Neural crest cell (in vitro differentiated cells): ENCODE measurements around the gene SLN. TPM values are rescaled to one million over a fixed set of nuclear protein-coding genes. Genes with fewer than 3 reads are reported as not detected.

Experiments
- DNase-seq: peaks from one replicate; pipeline ENCODE4 v3.0.0; 2021; ENCODE audit warnings: low read depth, mixed read lengths, low spot score
- H3K27ac Mint-ChIP-seq: one replicate; pipeline ENCODE4 v1.8.0; 2021; ENCODE audit warnings: mild to moderate bottlenecking, mixed read lengths; ENCODE audit not compliant: unreplicated experiment
- H3K27me3 Mint-ChIP-seq: 2 replicates; pipeline ENCODE4 v1.8.0; 2021; ENCODE audit warnings: low read depth, mild to moderate bottlenecking, mixed read lengths
- H3K36me3 Mint-ChIP-seq: 2 replicates; pipeline ENCODE4 v1.8.0; 2021; ENCODE audit warnings: low read depth, mild to moderate bottlenecking, mixed read lengths
- H3K4me1 Mint-ChIP-seq: 2 replicates; pipeline ENCODE4 v1.8.0; 2021; ENCODE audit warnings: mixed read lengths
- H3K4me3 Mint-ChIP-seq: one replicate; pipeline ENCODE4 v1.8.0; 2021; ENCODE audit warnings: mild to moderate bottlenecking, mixed read lengths
- H3K9me3 Mint-ChIP-seq: 2 replicates; pipeline ENCODE4 v1.8.0; 2021; ENCODE audit warnings: mixed read lengths
- CTCF ChIP-seq: fragments of 200-600 bp; sonication (generic); conservative IDR thresholded peaks from 2 replicates; pipeline ENCODE4 v1.5.0; 2021; ENCODE audit warnings: antibody characterized with exemption, mild to moderate bottlenecking
- total RNA-seq: library from RNA; stranded (reverse); gene quantifications from 2 replicates; pipeline ENCODE4 v1.2.1, GENCODE V29; 2021

SLN gene
- total RNA-seq, 1 donor from 2014 or later, result not detected

DNA sequence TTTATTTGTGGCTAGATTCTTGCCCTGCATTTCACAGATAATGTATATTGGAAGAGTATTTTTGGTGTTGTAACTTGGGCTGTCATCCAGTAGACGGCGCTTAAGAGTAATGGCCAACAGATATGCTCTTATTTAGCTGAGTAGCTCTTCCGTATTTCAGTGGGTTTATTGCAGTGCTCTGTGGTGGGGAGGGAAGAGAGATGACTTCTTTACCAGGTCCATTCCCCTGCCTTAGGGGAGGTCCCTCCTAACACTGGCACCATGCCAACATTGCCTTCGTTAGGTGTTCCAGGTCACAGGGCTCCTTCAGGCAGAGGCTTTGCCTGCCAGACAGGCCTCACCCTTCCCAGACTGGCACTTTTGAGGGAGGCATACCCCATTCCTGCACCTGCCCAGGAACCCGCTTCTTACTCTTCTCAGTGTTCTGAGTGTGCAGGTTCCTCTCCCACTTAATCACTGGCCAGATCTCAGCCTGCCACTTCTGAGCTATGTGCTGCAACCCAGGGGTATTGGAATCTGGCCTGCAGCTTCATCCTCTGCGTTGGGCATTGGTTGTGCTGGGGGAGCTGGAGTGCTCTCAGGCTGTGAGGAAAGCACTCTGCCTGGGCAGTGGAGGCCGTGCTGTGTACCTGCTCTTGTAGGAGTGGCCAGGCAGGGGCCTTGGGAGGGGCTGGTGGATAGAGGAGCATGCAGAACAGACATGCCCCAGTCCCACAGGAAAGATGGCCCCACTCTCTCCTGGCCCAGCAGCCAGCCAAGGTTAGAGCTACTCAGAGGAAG is 29.4 kb upstream of the SLN start:
- TF ChIP-seq CTCF, result peak; percentile 67
- Mint-ChIP-seq H3K4me3 (no peak overlapping the region), H3K36me3 (no peaks in the 10 kb centered on the region), H3K9me3 (peaks cover 8% of the 10 kb centered on the region), H3K27ac (no peak overlapping the region), H3K27me3 (no peaks in the 10 kb centered on the region), H3K4me1 (peaks cover 3% of the 10 kb centered on the region)
- DNase-seq, result no peak

DNA sequence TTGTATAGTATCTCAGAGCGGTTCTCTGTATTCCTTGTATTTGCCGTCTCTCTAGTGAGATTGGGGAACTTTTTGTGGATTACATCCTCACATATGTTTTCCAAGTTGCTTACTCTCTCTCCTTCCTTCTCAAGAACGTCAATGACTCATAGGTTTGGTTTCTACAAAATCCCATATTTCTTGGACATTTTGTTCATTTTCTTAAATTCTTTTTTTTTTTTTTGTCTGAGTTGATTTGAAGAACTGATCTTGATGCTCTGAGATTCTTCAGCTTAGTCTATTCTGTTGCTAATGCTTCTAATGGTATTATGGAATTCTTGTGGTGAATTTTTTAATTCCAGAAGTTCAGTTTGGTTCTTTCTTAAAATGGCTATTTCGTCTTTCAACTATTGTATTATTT is 28.4 kb upstream of the SLN start:
- H3K9me3 Mint-ChIP-seq, result peaks cover 8% of the 10 kb centered on the region
- H3K36me3 Mint-ChIP-seq, result no peaks in the 10 kb centered on the region
- no peak for TF ChIP-seq CTCF
- H3K4me3 Mint-ChIP-seq, result no peak overlapping the region
- no peaks in the 10 kb centered on the region for H3K27me3 Mint-ChIP-seq
- no peak overlapping the region for H3K27ac Mint-ChIP-seq
- peaks cover 3% of the 10 kb centered on the region for H3K4me1 Mint-ChIP-seq
- no peak for DNase-seq

DNA sequence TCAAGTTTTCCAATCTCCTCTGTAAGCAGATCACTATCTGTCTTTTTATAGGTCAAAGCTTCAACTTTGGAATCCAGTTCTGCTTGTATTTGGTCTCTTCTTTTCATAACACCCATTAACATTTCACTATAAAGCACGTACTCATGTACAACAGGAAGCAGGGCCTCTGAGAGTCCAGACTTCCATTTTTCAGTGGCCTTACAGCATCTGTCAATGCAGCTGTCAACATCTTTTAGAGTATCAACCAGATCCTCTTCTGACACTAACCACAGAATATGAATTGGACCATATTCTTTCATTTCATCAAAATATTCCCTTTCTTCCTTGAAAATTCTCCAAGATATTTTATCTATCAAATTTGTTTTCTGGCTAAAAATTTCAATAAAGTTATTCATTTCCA is 24.7 kb upstream of the SLN start:
- Mint-ChIP-seq H3K9me3 (peaks cover 8% of the 10 kb centered on the region), H3K27ac (no peak overlapping the region), H3K36me3 (no peaks in the 10 kb centered on the region), H3K27me3 (no peaks in the 10 kb centered on the region), H3K4me3 (no peak overlapping the region), H3K4me1 (no peaks in the 10 kb centered on the region)
- no peak for TF ChIP-seq CTCF
- DNase-seq, result no peak

DNA sequence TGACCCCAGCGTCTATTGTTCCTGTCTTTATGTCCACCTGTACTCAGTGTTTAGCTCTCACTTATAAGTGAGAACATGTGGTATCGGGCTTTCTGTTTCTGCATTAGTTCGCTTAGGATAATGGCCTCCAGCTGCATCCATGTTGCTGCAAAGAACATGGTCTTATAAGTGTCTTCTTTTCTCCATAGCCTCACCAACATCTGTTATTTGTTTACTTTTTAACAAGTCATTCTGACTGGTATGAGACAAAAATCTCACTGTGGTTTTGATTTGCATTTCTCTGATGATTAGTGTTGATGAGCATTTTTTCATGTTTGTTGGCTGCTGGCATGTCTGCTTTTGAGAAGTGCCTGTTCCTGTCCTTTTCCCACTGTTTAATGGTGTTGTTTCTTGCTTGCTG is 21.7 kb upstream of the SLN start:
- no peak for TF ChIP-seq CTCF
- no peaks in the 10 kb centered on the region for H3K27me3 Mint-ChIP-seq
- H3K4me1 Mint-ChIP-seq, result no peaks in the 10 kb centered on the region

GRCh38 chr11:107732689-107733051 is 20.8 kb upstream of the SLN start:
- no peak overlapping the region for H3K4me3 Mint-ChIP-seq
- no peaks in the 10 kb centered on the region for H3K27me3 Mint-ChIP-seq
- no peaks in the 10 kb centered on the region for H3K9me3 Mint-ChIP-seq
- no peak overlapping the region for H3K27ac Mint-ChIP-seq
- no peak for DNase-seq
- H3K4me1 Mint-ChIP-seq, result peaks cover 2% of the 10 kb centered on the region
- no peak for TF ChIP-seq CTCF
- no peaks in the 10 kb centered on the region for H3K36me3 Mint-ChIP-seq

More for the DNA sequence above, 21.7 kb upstream of the SLN start:
- H3K4me3 Mint-ChIP-seq, result no peak overlapping the region
- H3K36me3 Mint-ChIP-seq, result no peaks in the 10 kb centered on the region
- H3K27ac Mint-ChIP-seq, result no peak overlapping the region
- DNase-seq, result no peak
- no peaks in the 10 kb centered on the region for H3K9me3 Mint-ChIP-seq
